WTC11 (cell line): Measurements from ENCODE around the gene LMO2. TPM values are rescaled to one million over a fixed set of nuclear protein-coding genes. Genes with fewer than 3 reads are reported as not detected.

Experiments used
- ATAC-seq: fragments of 200-7000 bp; cut with Tn5 transposase; 2 replicates; pipeline ENCODE4 v1.10.0; 2021; ENCODE audit warnings: mild to moderate bottlenecking, moderate library complexity
- CTCF ChIA-PET: fragments of 300-600 bp; sonication (Branson Sonifier 250); formaldehyde crosslinking; loops from one replicate; lab custom pipeline; 2021; ENCODE audit warnings: antibody characterized with exemption; lab: Charles Lee
- POLR2A ChIA-PET: fragments of 350-600 bp; sonication (Branson Sonifier 250); formaldehyde crosslinking; loops from one replicate; lab custom pipeline; 2021; ENCODE audit warnings: antibody characterized with exemption; lab: Charles Lee
- DNase-seq: peaks from one replicate; pipeline ENCODE4 v3.0.0; 2021; ENCODE audit warnings: low spot score
- H3K27ac Mint-ChIP-seq: 2 replicates; pipeline ENCODE4 v1.8.0; 2021; ENCODE audit warnings: mixed read lengths
- H3K27me3 Mint-ChIP-seq: 2 replicates; pipeline ENCODE4 v1.8.0; 2021; ENCODE audit warnings: low read depth, mild to moderate bottlenecking, moderate library complexity, mixed read lengths
- H3K36me3 Mint-ChIP-seq: 2 replicates; pipeline ENCODE4 v1.8.0; 2021; ENCODE audit warnings: mixed read lengths
- H3K4me1 Mint-ChIP-seq: 2 replicates; pipeline ENCODE4 v1.8.0; 2022; ENCODE audit warnings: mixed read lengths
- H3K4me3 Mint-ChIP-seq: 2 replicates; pipeline ENCODE4 v1.8.0; 2021; ENCODE audit warnings: mild to moderate bottlenecking, moderate library complexity, mixed read lengths
- H3K9me3 Mint-ChIP-seq: 2 replicates; pipeline ENCODE4 v1.8.0; 2021; ENCODE audit warnings: mixed read lengths
- AR ChIP-seq: fragments of 250-450 bp; sonication (Bioruptor Pico); IDR thresholded peaks from 2 replicates; pipeline ENCODE4 v1.9.0; 2021; ENCODE audit warnings: mild to moderate bottlenecking
- CBFB ChIP-seq: sonication (generic); formaldehyde crosslinking; IDR thresholded peaks from 2 replicates; pipeline ENCODE4 v1.8.1; 2022; ENCODE audit warnings: mild to moderate bottlenecking, low read depth, missing genetic modification reagents
- CREM ChIP-seq: sonication (generic); formaldehyde crosslinking; IDR thresholded peaks from 2 replicates; pipeline ENCODE4 v1.8.1; 2022; ENCODE audit warnings: mild to moderate bottlenecking, missing genetic modification reagents, moderate library complexity
- CTCF ChIP-seq: fragments of 200-600 bp; IDR thresholded peaks from 2 replicates; pipeline ENCODE4 v1.8.0; 2022; ENCODE audit warnings: antibody characterized with exemption
- E2F5 ChIP-seq: sonication (generic); formaldehyde crosslinking; IDR thresholded peaks from 2 replicates; pipeline ENCODE4 v1.8.1; 2022; ENCODE audit warnings: mild to moderate bottlenecking, moderate library complexity, missing genetic modification reagents
- FOXP1 ChIP-seq: sonication (generic); formaldehyde crosslinking; IDR thresholded peaks from 2 replicates; pipeline ENCODE4 v1.8.0; 2022; ENCODE audit warnings: missing genetic modification reagents, mild to moderate bottlenecking, moderate library complexity, borderline replicate concordance
- GRHL2 ChIP-seq: fragments of 250-450 bp; sonication (Bioruptor Pico); IDR thresholded peaks from 2 replicates; pipeline ENCODE4 v1.8.0; 2022; ENCODE audit warnings: mild to moderate bottlenecking, moderate library complexity; ENCODE audit not compliant: insufficient replicate concordance, severe bottlenecking
- GTF2I ChIP-seq: fragments of 250-450 bp; sonication (Bioruptor Pico); conservative IDR thresholded peaks from 2 replicates; pipeline ENCODE4 v1.4.0; 2021; ENCODE audit warnings: mild to moderate bottlenecking
- KAT7 ChIP-seq: sonication (generic); formaldehyde crosslinking; IDR thresholded peaks from 2 replicates; pipeline ENCODE4 v1.8.1; 2023; ENCODE audit warnings: missing genetic modification reagents, mild to moderate bottlenecking, borderline replicate concordance
- NFATC4 ChIP-seq: fragments of 250-450 bp; sonication (Bioruptor Pico); IDR thresholded peaks from 2 replicates; pipeline ENCODE4 v1.9.0; 2021; ENCODE audit warnings: mild to moderate bottlenecking
- NR2C2 ChIP-seq: sonication (generic); formaldehyde crosslinking; IDR thresholded peaks from 2 replicates; pipeline ENCODE4 v1.8.0; 2022; ENCODE audit warnings: mild to moderate bottlenecking, missing genetic modification reagents
- PRRX2 ChIP-seq: fragments of 250-450 bp; sonication (Bioruptor Pico); IDR thresholded peaks from 2 replicates; pipeline ENCODE4 v1.8.0; 2021; ENCODE audit warnings: mild to moderate bottlenecking
- TEAD1 ChIP-seq: sonication (generic); formaldehyde crosslinking; IDR thresholded peaks from 2 replicates; pipeline ENCODE4 v1.8.0; 2022; ENCODE audit warnings: mild to moderate bottlenecking, missing genetic modification reagents
- TEAD4 ChIP-seq: sonication (generic); formaldehyde crosslinking; IDR thresholded peaks from 2 replicates; pipeline ENCODE4 v1.8.0; 2022; ENCODE audit warnings: mild to moderate bottlenecking, missing genetic modification reagents
- USF1 ChIP-seq: sonication (generic); formaldehyde crosslinking; IDR thresholded peaks from 2 replicates; pipeline ENCODE4 v1.8.0; 2022; ENCODE audit warnings: mild to moderate bottlenecking, missing genetic modification reagents
- ZNF121 ChIP-seq: sonication (generic); formaldehyde crosslinking; IDR thresholded peaks from 2 replicates; pipeline ENCODE4 v1.8.0; 2023; ENCODE audit warnings: missing genetic modification reagents
- ZNF416 ChIP-seq: fragments of 250-450 bp; sonication (Bioruptor Pico); IDR thresholded peaks from 2 replicates; pipeline ENCODE4 v1.9.0; 2021; ENCODE audit warnings: mild to moderate bottlenecking, inconsistent platforms
- ZNF671 ChIP-seq: fragments of 250-450 bp; sonication (Bioruptor Pico); IDR thresholded peaks from 2 replicates; pipeline ENCODE4 v1.8.0; 2021; ENCODE audit warnings: mild to moderate bottlenecking
- total RNA-seq: library from RNA; stranded (reverse); gene quantifications from 3 replicates; pipeline ENCODE4 v1.2.3, GENCODE V29; 2021
- TF ChIP-seq, protein P1 (sequence below): fragments of 250-450 bp; sonication (Bioruptor Pico); IDR thresholded peaks from 2 replicates; pipeline ENCODE4 v1.9.0; 2021; ENCODE audit warnings: mild to moderate bottlenecking, borderline replicate concordance
- TF ChIP-seq, protein P2 (sequence below): fragments of 250-450 bp; sonication (Bioruptor Pico); IDR thresholded peaks from 2 replicates; pipeline ENCODE4 v1.9.0; 2021; ENCODE audit warnings: mild to moderate bottlenecking
- TF ChIP-seq, protein P3 (sequence below): sonication (generic); formaldehyde crosslinking; conservative IDR thresholded peaks from 2 replicates; pipeline ENCODE4 v1.8.1; 2023; ENCODE audit warnings: mild to moderate bottlenecking, low read depth, missing genetic modification reagents, moderate library complexity

The LMO2 gene
- total RNA-seq, 1 experiment from 2014 or later = 3.4 TPM

DNA sequence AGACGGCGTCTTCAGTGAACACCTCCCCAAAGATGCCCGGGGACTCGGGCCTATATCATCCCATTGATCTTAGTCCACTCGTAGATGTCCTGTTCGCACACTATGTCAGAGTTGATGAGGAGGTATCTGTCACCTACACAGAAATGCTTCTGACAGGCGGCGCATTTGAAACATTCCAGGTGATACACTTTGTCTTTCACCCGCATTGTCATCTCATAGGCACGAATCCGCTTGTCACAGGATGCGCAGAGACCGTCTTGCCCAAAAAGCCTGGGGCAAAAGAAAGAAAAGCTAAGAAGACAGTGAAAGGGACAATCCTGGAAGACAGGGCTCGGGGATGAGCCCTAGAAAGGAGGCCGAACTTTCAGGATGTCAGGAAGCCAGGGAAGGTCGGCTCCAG lies 32.6 kb downstream of the LMO2 start (continued):
- TF ChIP-seq, protein P1, sequence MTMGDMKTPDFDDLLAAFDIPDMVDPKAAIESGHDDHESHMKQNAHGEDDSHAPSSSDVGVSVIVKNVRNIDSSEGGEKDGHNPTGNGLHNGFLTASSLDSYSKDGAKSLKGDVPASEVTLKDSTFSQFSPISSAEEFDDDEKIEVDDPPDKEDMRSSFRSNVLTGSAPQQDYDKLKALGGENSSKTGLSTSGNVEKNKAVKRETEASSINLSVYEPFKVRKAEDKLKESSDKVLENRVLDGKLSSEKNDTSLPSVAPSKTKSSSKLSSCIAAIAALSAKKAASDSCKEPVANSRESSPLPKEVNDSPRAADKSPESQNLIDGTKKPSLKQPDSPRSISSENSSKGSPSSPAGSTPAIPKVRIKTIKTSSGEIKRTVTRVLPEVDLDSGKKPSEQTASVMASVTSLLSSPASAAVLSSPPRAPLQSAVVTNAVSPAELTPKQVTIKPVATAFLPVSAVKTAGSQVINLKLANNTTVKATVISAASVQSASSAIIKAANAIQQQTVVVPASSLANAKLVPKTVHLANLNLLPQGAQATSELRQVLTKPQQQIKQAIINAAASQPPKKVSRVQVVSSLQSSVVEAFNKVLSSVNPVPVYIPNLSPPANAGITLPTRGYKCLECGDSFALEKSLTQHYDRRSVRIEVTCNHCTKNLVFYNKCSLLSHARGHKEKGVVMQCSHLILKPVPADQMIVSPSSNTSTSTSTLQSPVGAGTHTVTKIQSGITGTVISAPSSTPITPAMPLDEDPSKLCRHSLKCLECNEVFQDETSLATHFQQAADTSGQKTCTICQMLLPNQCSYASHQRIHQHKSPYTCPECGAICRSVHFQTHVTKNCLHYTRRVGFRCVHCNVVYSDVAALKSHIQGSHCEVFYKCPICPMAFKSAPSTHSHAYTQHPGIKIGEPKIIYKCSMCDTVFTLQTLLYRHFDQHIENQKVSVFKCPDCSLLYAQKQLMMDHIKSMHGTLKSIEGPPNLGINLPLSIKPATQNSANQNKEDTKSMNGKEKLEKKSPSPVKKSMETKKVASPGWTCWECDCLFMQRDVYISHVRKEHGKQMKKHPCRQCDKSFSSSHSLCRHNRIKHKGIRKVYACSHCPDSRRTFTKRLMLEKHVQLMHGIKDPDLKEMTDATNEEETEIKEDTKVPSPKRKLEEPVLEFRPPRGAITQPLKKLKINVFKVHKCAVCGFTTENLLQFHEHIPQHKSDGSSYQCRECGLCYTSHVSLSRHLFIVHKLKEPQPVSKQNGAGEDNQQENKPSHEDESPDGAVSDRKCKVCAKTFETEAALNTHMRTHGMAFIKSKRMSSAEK (CRISPR knock-in tag) = no peak
- no peak for TF ChIP-seq KAT7 (CRISPR knock-in tag)
- TF ChIP-seq TEAD1 (CRISPR knock-in tag) = no peak
- no peak for TF ChIP-seq FOXP1
- TF ChIP-seq ZNF671 = no peak
- TF ChIP-seq PRRX2 (CRISPR knock-in tag) = no peak
- TF ChIP-seq NFATC4 = no peak
- TF ChIP-seq, all 79 proteins: peak for 0

DNA sequence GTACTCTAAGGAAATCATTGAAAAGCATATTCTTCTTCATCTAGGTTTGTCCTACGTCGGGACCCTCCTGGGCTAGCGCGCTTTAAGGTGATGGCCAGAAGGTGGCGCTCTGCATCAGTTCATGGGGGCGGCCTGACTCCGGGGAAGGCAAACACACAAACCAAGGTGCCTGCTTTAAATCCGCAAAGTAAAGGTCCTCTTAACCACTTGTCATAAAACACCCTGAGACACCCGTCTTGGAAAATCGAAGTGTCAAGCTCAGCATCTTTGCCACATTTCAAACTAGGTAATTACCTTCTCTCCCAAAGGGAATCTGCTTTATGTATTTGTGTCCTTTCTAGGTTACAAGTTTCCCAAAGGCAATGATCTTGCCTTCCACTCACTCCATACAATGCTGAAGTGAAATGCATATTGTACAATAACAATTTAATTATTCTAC lies 33.9 kb downstream of the LMO2 start:
- TF ChIP-seq, protein P2, sequence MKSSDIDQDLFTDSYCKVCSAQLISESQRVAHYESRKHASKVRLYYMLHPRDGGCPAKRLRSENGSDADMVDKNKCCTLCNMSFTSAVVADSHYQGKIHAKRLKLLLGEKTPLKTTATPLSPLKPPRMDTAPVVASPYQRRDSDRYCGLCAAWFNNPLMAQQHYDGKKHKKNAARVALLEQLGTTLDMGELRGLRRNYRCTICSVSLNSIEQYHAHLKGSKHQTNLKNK (CRISPR knock-in tag) = no peak
- TF ChIP-seq CTCF (peak; percentile 92), USF1 (CRISPR knock-in tag) (no peak), AR (CRISPR knock-in tag) (no peak)

DNA sequence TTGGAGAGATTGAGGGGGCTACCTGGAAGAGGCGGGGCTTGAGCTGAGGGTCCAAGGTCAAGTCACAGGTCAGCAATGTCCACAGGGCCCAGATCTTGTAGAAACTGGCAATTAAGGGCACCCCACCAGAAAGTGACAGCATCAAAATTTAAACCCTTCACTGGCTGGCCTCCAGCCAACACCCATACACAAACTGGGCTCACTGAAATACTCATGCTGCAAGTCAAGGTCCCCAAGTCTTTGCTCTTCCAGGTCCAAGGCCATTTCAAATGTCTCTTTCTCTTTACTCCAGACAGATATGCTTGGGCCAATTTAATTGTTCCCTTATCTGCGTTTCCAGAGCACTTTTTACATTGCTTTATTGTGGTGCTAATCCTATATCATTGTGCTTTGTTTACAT lies 36.4 kb downstream of the LMO2 start:
- no peak for DNase-seq
- no peaks in the 10 kb centered on the region for H3K9me3 Mint-ChIP-seq
- peaks cover 12% of the 10 kb centered on the region for H3K4me1 Mint-ChIP-seq
- ChIA-PET CTCF (interaction anchor here (0.9 kb wide), 1 partner anchor 132 kb away, joined by 3 read pairs; no protein-coding TSS in a partner anchor), POLR2A (no interaction called here)
- no peaks in the 10 kb centered on the region; the same call in 1 of the 2 replicates for H3K27me3 Mint-ChIP-seq
- H3K4me3 Mint-ChIP-seq = no peak overlapping the region
- no peaks in the 10 kb centered on the region for H3K36me3 Mint-ChIP-seq
- H3K27ac Mint-ChIP-seq = no peak overlapping the region
- ATAC-seq = no peak
- TF ChIP-seq, protein P3, sequence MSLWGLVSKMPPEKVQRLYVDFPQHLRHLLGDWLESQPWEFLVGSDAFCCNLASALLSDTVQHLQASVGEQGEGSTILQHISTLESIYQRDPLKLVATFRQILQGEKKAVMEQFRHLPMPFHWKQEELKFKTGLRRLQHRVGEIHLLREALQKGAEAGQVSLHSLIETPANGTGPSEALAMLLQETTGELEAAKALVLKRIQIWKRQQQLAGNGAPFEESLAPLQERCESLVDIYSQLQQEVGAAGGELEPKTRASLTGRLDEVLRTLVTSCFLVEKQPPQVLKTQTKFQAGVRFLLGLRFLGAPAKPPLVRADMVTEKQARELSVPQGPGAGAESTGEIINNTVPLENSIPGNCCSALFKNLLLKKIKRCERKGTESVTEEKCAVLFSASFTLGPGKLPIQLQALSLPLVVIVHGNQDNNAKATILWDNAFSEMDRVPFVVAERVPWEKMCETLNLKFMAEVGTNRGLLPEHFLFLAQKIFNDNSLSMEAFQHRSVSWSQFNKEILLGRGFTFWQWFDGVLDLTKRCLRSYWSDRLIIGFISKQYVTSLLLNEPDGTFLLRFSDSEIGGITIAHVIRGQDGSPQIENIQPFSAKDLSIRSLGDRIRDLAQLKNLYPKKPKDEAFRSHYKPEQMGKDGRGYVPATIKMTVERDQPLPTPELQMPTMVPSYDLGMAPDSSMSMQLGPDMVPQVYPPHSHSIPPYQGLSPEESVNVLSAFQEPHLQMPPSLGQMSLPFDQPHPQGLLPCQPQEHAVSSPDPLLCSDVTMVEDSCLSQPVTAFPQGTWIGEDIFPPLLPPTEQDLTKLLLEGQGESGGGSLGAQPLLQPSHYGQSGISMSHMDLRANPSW (CRISPR knock-in tag) = no peak
- no peak for TF ChIP-seq CREM (CRISPR knock-in tag)
- no peak for TF ChIP-seq GTF2I (CRISPR knock-in tag)
- TF ChIP-seq TEAD4 (CRISPR knock-in tag) = no peak
- no peak for TF ChIP-seq E2F5
- TF ChIP-seq NR2C2 (CRISPR knock-in tag) = no peak
- no peak for TF ChIP-seq ZNF416 (CRISPR knock-in tag)
- TF ChIP-seq ZNF121 (CRISPR knock-in tag) = no peak
- TF ChIP-seq CBFB (CRISPR knock-in tag) = no peak
- no peak for TF ChIP-seq GRHL2

More for the DNA sequence above, 33.9 kb downstream of the LMO2 start:
- ChIA-PET POLR2A (no interaction called here), CTCF (interaction anchor here (1.2 to 3.3 kb wide), 2 partner anchors 9 to 113 kb away, joined by 3 to 13 read pairs; no protein-coding TSS in a partner anchor)
- H3K27ac Mint-ChIP-seq = no peak overlapping the region
- DNase-seq = peak; percentile 86
- no peak overlapping the region for H3K4me3 Mint-ChIP-seq
- no peaks in the 10 kb centered on the region for H3K36me3 Mint-ChIP-seq
- H3K9me3 Mint-ChIP-seq = no peaks in the 10 kb centered on the region
- peak; percentile 92 for ATAC-seq
- no peaks in the 10 kb centered on the region; the same call in 1 of the 2 replicates for H3K27me3 Mint-ChIP-seq
- peaks cover 13% of the 10 kb centered on the region for H3K4me1 Mint-ChIP-seq
